GM20431 (cell line): Measurements from ENCODE around the gene ZBTB26.

Experiments
- in situ Hi-C: fragments of 300-500 bp; cut with MseI, MboI; formaldehyde crosslinking; loops from one replicate; pipeline ENCODE4 v1.15.0; 2020; ENCODE audit warnings: low sequenced_read_pairs; ENCODE audit not compliant: unreplicated experiment

ZBTB26 gene, protein sequence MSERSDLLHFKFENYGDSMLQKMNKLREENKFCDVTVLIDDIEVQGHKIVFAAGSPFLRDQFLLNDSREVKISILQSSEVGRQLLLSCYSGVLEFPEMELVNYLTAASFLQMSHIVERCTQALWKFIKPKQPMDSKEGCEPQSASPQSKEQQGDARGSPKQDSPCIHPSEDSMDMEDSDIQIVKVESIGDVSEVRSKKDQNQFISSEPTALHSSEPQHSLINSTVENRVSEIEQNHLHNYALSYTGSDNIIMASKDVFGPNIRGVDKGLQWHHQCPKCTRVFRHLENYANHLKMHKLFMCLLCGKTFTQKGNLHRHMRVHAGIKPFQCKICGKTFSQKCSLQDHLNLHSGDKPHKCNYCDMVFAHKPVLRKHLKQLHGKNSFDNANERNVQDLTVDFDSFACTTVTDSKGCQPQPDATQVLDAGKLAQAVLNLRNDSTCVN

DNA sequence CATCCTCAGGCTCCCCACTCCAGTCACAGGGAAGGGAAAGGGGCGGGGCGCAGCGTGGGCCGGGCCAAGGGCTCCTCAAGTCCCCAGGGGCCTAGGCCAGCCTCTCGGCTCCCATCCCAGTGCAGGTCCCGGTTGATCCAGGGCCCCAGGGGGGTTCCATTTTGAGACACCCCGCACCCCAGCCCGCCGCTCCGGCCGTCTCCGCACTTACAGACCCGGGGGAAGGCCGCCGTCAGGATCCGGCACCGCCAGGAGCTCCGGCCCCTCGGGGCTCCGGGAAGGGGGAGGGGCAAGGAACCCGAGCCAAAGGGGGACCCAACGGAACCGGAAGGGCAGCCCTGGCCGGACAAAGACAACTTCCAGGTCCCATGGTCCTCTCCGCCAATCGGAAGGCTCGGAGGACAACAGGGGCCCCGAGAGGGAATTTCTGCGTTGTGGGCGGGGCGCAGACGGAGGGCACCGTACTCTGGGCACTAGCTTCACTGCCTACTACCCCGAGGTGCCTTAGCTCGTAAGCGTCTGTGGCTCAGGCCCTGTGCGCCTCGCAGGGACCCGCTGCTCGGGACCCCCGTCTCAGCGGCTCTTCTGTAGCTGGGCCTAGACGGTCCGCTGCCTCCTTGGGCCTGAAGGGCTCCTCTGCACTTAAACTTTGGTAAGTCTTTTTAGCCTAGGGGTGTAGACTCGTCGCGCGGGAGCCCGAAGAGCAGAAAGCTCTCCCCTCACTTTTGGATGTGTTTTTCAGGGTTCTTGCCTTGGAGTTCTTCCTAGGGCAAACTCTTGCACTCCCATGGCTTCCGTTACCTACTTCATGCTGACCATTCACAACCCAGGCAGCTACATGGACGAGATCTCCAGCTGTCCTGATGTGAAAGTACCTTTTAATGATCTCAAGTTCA, at the start of gene ZBTB26:
Gene ZBTB26 (minus strand): TSS at position 287 of the 896 bp plus-strand sequence. CDS start 11,578 bp downstream, outside the sequence.
- in situ Hi-C loops, result no loop called here

DNA sequence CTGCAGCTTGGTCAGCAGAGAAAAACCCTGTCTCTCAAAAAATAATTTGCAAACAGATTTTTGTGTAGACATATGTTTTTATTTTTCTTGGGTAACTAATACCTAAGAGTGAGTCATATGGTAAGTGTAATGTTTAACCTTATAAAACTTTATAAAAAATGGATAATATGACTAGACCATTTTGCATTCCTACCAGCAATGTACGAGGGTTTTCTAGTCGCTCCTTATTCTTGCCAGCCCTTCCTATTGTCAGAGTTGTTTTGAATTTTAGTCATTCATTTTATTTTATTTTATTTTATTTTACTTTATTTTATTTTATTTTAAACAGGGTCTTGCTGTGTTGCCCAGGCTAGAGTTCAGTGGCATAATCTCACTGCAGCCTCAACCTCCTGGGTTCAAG, 47.3 kb upstream of the ZBTB26 start:
- in situ Hi-C loops, result no loop called here

DNA sequence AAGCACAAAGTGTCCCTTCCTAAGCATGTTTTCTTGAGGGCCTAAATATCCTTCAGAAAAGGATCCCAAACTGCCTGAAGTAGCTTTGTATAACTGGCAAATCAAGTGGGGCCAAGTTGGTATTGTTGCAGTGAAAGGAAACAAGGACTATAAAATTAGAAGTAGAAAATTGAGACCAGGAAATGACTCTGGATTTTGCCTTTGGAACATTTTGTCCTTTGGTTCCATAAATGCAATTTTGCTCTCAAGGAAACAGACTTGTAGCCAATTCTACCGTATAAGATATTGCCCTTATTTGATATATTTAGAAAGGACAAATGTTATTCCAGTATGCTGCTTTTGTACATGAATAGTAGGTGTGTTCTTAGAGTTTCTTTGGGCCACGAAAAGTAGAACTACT, 43.9 kb upstream of the ZBTB26 start:
- in situ Hi-C loops, result no loop called here

DNA sequence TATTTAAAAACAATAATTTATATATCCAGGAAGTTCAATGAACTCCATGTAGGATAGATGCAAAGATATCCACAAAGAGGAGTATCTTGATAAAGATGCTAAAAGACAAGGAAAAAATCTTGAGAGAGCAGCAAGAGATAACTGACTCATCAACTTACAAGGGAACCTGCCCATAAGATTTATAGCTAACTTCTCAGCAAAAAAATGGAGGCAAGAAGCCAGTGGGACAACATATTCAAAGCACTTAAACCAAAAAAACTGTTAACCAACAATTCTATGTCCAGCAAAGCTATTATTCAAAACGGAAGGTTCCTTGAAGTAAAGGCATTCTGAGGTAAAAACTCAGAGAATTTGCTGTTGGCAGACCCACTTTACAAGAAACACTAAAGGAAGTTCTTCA, 29.8 kb upstream of the ZBTB26 start:
- in situ Hi-C loops, result no loop called here

- in situ Hi-C loops, result no loop called here
These were observed 24.6 kb upstream of the ZBTB26 start for GRCh38 chr9:122955961-122956360.

GRCh38 chr9:122954253-122954691, 23.0 kb upstream of the ZBTB26 start:
- in situ Hi-C loops, result no loop called here

DNA sequence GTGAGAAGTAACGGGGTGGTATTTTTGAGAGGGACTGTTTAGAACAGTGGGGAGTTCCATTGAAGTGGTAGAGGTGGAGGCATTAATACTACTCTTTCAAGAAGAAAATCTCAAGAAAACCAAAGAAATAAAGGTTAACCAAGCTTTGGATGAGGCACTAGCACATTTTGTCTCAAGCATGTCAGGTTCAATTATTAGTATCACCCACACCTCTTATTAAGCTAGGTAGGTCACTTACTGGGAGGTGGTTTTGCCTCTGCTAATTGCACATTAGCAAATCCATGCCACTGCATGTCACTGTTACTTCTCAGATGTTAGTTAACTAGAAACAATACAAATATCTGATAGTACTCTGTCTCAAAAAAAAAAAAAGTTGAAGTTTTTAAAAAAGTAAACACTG, 19.7 kb upstream of the ZBTB26 start:
- in situ Hi-C loops, result no loop called here

- in situ Hi-C loops, result no loop called here
These were observed 19.0 kb upstream of the ZBTB26 start for GRCh38 chr9:122950263-122950662.

DNA sequence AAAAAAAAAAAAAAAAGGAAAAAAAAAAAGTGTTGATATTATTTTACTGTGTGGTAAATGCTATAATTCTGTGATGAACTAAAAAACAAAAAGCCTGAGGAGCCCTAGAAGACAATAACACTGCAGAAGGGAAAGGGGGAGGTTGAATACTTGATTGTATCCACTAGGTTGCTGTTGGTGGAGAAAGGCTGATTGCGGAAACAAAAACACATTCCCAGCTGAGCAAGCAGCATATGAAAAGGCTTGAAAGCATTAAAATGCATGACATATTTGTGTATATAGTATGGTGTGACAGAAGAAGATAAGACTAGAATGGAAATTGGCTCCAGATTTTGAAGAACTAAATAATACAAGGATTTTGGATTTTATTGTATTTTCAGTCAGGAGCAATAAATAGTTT, 18.4 kb upstream of the ZBTB26 start:
- in situ Hi-C loops, result no loop called here

GRCh38 chr9:122948313-122948712, 17.0 kb upstream of the ZBTB26 start:
- in situ Hi-C loops, result no loop called here

- in situ Hi-C loops, result no loop called here
These were observed 15.2 kb upstream of the ZBTB26 start for GRCh38 chr9:122946461-122947005.

DNA sequence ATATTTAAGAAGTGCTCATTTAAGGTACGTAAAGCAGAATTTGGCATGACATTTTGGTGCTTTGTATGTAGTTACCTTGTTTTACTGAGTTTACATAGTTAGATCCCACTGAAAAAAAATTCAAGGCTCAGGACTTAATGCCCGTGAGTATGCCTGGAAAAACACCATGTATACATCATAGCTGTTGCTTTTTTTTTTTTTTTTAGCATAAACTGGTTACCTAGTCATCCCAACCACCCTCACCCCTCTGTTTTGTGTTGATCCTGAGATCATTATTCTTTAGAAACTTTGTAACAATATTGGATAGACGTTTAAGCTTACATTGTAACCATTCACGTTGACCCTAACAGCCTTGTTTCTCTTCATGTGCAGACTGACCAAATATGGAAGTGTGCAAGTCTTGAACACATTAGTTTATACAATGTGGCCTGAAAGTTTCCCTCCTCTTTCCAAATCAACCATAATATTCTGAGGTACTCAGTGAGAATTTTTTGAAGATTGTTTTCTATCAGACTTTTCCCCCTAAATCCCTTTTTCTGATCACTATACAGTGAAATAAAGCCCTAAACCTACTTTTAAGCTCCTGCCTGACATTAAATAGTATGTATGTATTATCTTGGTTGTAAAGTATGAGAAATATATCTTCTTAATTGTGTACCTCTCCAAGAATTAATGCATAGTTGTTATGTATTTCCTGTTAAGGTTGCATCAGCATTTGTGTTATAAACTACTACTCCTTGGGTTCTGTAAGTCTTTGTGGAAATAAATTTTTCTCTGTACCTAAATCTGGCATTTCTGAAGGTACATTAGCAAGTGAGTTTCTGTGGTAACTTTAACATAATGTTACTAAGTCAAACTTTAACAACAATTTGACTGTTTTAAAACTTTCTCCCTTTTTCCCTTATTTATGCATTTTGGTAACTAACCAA, 13.9 kb upstream of the ZBTB26 start:
- in situ Hi-C loops, result no loop called here

GRCh38 chr9:122941582-122942234, 10.4 kb upstream of the ZBTB26 start:
- in situ Hi-C loops, result no loop called here

DNA sequence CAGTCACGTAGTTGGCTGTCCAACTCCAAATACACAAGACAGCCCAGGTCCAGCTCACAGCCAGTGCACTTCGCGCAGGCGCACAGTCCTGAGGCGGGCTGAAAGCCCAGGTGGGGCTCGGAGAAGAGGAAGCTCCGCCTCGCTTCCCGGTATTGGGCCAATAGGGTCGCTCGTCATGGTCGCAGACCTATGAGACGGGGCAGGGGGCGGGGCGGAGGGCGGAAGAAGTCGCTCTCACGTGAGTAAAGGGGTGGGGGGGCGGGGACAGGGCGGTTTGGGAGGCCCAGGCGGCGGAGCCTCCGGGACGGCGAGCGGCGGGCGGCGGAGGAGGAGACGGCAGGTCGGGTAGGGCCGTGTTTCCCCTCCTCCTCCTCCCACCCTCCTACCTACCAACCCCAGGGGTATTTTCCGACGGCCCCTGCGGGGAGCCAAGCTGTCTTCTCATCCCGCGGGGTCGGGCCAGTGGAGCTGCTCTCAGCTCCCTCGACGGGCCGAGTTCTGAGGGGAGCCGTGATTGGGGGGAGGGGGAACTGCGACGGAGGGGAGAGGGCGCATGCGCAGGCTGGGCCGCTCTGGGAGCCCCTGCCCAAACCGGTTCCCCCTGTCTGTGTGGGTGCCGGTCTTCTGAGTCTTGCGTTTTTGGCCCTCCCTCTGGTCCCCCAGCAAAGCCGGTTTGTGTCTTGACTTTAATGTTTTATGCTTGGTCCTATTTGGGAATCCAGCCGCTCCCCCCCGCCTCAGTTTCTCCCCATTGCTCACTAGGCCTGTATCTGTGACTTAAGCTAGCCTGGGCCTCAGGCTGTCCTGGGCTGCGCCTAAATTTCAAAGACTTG, 9.7 kb upstream of the ZBTB26 start, which contains the start of gene RABGAP1:
Gene RABGAP1 (plus strand): TSS at position 272 of the 833 bp plus-strand sequence. CDS start 16,040 bp downstream, outside the sequence.
- in situ Hi-C loops, result no loop called here

GRCh38 chr9:122940454-122940748, 9.1 kb upstream of the ZBTB26 start:
- in situ Hi-C loops, result no loop called here

GRCh38 chr9:122939601-122940000, 8.3 kb upstream of the ZBTB26 start:
- in situ Hi-C loops, result no loop called here

DNA sequence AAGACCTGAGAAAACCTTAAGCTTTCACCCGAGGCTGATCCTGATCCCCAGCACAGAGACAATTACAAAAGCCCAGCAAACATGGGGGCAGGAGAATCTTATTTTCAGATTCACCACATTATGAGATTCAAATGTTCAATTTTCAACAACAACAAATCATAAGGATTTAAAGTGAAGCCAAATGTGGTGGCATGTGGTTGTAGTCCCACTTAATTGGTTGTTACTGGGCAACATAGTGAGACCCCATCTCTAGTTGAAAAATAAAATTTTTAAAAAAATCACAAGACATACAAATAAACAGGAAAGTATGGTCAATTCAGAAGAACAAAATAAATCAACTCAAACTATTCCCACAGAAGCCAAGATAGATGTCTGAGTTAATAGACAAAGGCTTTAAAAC, 5.6 kb upstream of the ZBTB26 start:
- in situ Hi-C loops, result no loop called here

DNA sequence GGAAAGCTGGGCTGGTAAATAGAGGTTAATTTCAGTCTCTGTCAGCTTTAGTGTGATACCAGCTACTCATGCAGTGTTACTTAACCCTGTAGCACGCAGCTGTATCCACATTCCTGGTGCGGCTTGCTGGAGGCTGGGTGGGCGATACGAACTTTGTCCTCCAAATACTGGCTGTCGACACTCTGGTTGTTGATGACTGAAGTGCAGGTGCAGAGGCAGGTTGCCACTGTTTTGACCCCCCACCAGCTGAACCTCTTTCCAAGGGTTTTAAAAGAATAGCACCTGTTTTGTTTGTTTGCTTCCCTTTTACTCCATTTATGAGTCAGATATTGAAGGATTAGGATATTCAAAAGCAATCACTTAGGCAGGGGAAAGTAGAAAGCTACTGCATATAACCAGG, 5.2 kb upstream of the ZBTB26 start:
- in situ Hi-C loops, result no loop called here
